Kidney (tissue), 14 donors: ENCODE data around the gene ZNF318. TPM values are rescaled to one million over a fixed set of nuclear protein-coding genes. Genes with fewer than 3 reads are reported as not detected.
"Not testable (repeated sequence)": the region's sequence is repeated elsewhere in the genome, so short reads cannot be mapped to it uniquely, and the experiment has no call there.

Experiments
- DNase-seq, 5 donors: peaks; one replicate each; pipeline ENCODE4 v3.0.0-alpha.2; 2013 to 2020
- FAIRE-seq: peaks from 2 replicates; lab custom pipeline; 2012; peaks lifted over from hg19 to GRCh38; lab: Jason Lieb, UNC
- H3K27ac ChIP-seq, 2 donors: one replicate each; pipeline ENCODE4 v1.7.0; 2013; ENCODE audit warnings: low read depth in 2 of 2, low read length in 2 of 2, inconsistent platforms in 1 of 2
- H3K27me3 ChIP-seq: one replicate; pipeline ENCODE4 v1.7.1; 2013; ENCODE audit warnings: low read length, inconsistent platforms; ENCODE audit not compliant: control insufficient read depth, insufficient read depth
- H3K36me3 ChIP-seq, 3 donors: one replicate each; pipeline versions ENCODE4 v1.7.0 to v1.7.1; 2013; ENCODE audit warnings: low read length in 3 of 3, control low read depth in 1 of 3, inconsistent platforms in 1 of 3; ENCODE audit not compliant: insufficient read depth in 3 of 3, control insufficient read depth in 2 of 3
- H3K4me1 ChIP-seq, 3 donors: one replicate each; pipeline versions ENCODE4 v1.7.0 to v1.7.1; 2013; ENCODE audit warnings: low read length in 3 of 3, inconsistent platforms in 1 of 3, low read depth in 1 of 3; ENCODE audit not compliant: control insufficient read depth in 2 of 3, insufficient read depth in 2 of 3
- H3K4me3 ChIP-seq, 3 donors: one replicate each; pipeline versions ENCODE4 v1.7.0 to v1.8.1; 2013; ENCODE audit warnings: low read length in 3 of 3, control low read depth in 1 of 3, inconsistent platforms in 1 of 3
- H3K9ac ChIP-seq, 3 donors: one replicate each; pipeline versions ENCODE4 v1.7.0 to v1.7.1; 2013; ENCODE audit warnings: low read length in 3 of 3, control low read depth in 1 of 3, inconsistent platforms in 1 of 3
- H3K9me3 ChIP-seq, 3 donors: one replicate each; pipeline versions ENCODE4 v1.7.0 to v1.7.1; 2013; ENCODE audit warnings: low read length in 3 of 3, control low read depth in 1 of 3, inconsistent platforms in 1 of 3; ENCODE audit not compliant: control insufficient read depth in 2 of 3, insufficient read depth in 1 of 3
- CTCF ChIP-seq: IDR thresholded peaks from 3 replicates; pipeline ENCODE4 v1.5.1; 2012; ENCODE audit warnings: mild to moderate bottlenecking, moderate library complexity, borderline replicate concordance; ENCODE audit not compliant: insufficient read depth; ENCODE audit errors: extremely low read depth
- intact Hi-C: fragments of 100-400 bp; cut with DNase I; formaldehyde crosslinking; loops from one replicate; pipeline ENCODE4 v1.11.1; 2022
- polyA plus RNA-seq: library from polyadenylated mRNA; stranded (reverse); fragments of 350-450 nt; fragmentation: Illumina TruSeq; extraction: RNeasy Lipid Tissue Mini Kit (QIAGEN cat#74804); gene quantifications from one replicate; pipeline ENCODE4 v1.2.3, GENCODE V29; 2014; ENCODE audit warnings: low read depth, low replicate concordance; ENCODE audit not compliant: insufficient read depth
- total RNA-seq: library from RNA; stranded (reverse); fragmentation: NEBNext Ultra II Directional; extraction: Animal tissue kit (Norgen Biotek cat#: 25700); gene quantifications from one replicate; pipeline ENCODE4 v1.2.1, GENCODE V29; 2021
- donor health status: control.
- donor health status: control.
- donor health status: control.
- donor health status: control.
- donor health status: control.
- donor health status: DM: yes; HTN: yes; CAD: no.
- donor health status: Normal renal cell carcinoma (clear cell type).

Gene ZNF318
- total and polyA plus RNA-seq, 2 donors from 2014 or later, result 5.5 to 13.9 TPM

- H3K4me3 ChIP-seq, result no peak overlapping the region
- H3K36me3 ChIP-seq, result no peaks in the 10 kb centered on the region
- no peak for FAIRE-seq
- intact Hi-C loops, result no loop called here
- DNase-seq, result no peak
- peaks cover 0 to 8% (median 3%) of the 10 kb centered on the region in 3 donors for H3K4me1 ChIP-seq
- no peak overlapping the region for H3K9ac ChIP-seq
- H3K27ac ChIP-seq, result no peak overlapping the region
- no peaks in the 10 kb centered on the region for H3K27me3 ChIP-seq
- no peak for TF ChIP-seq CTCF
- H3K9me3 ChIP-seq, result no peaks in the 10 kb centered on the region
Observed at GRCh38 chr6:43373252-43373875, 3.9 kb upstream of the ZNF318 start.

DNA sequence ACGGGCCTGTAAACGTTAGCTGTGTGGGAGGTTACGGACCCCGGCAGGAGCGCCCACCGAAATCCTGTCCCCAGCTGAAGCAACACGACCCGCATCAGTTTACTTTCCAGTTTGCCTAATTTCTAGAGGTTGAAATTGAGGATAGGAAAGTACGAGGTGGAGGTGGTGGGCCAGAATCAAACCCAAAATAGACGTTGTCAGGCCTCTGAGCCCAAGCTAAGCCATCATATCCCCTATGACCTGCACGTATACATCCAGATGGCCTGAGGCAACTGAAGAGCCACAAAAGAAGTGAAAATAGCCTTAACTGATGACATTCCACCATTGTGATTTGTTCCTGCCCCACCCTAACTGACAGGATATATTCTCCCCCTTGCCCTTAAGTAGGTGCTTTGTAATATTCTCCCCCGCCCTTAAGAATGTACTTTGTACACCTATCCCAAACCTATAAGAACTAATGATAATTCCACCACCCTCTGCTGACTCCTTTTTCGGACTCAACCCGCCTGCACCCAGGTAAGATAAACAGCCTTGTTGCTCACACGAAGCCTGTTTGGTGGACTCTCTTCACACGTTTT, 645 bp upstream of the ZNF318 start:
- H3K9me3 ChIP-seq, DNase-seq, H3K27me3 ChIP-seq, FAIRE-seq, intact Hi-C loops, H3K4me1 ChIP-seq, H3K36me3 ChIP-seq: not testable (repeated sequence)
- Histone ChIP-seq H3K4me3 (peak overlapping the region; percentile 72 to 80 (median 75)), H3K9ac (peak overlapping the region; percentile 57 to 79 (median 67)), H3K27ac (peak overlapping the region; percentile 72 to 81)

GRCh38 chr6:43368259-43369160, 937 bp downstream of the ZNF318 start:
- H3K27ac ChIP-seq, result peak overlapping the region in 1 of 2 donors; percentile 57
- FAIRE-seq, result no peak
- H3K4me1 ChIP-seq, result peaks cover 0 to 9% (median 3%) of the 10 kb centered on the region in 3 donors
- H3K4me3 ChIP-seq, result peak overlapping the region; percentile 66 to 77 (median 73)
- intact Hi-C loops, result no loop called here
- no peaks in the 10 kb centered on the region for H3K9me3 ChIP-seq
- no peaks in the 10 kb centered on the region for H3K27me3 ChIP-seq
- peaks cover 0 to 9% (median 3%) of the 10 kb centered on the region in 3 donors for H3K36me3 ChIP-seq
- TF ChIP-seq CTCF, result no peak
- H3K9ac ChIP-seq, result peak overlapping the region; percentile 1 to 79 (median 58)
- peak; percentile 72 to 88 (median 81) for DNase-seq
